HCT116 (cell line): ENCODE results near the gene STXBP5. TPM values are rescaled to one million over a fixed set of nuclear protein-coding genes. Genes with fewer than 3 reads are reported as not detected.

Experiments
- ATAC-seq: fragments of 200-7000 bp; cut with Tn5 transposase; 2 replicates; pipeline ENCODE4 v1.9.1; 2020; ENCODE audit warnings: mild to moderate bottlenecking, moderate library complexity
- BruUV-seq: library from RNA; stranded (reverse); fragments of 400-500 nt; replicated peaks from 2 replicates; lab custom pipeline; 2021; lab: Mats Ljungman, UMichigan
- CTCF ChIA-PET: fragments of 300-600 bp; sonication (Branson Sonifier 250); formaldehyde crosslinking; loops from one replicate; lab custom pipeline; 2021; ENCODE audit warnings: antibody characterized with exemption; lab: Charles Lee
- POLR2A ChIA-PET: fragments of 300-600, 350-600 bp; sonication (Branson Sonifier 250); formaldehyde crosslinking; loops from one replicate; lab custom pipeline; 2021; ENCODE audit warnings: antibody characterized with exemption; lab: Charles Lee
- RAD21 ChIA-PET, 2 experiments: fragments of 300-600 bp; sonication (Branson Sonifier 250); formaldehyde crosslinking; loops; one replicate each; lab custom pipeline; 2023; ENCODE audit warnings: low total read pairs in 2 of 2; ENCODE audit not compliant: uncharacterized antibody in 2 of 2, unreplicated experiment in 2 of 2, low non-redundant PET in 1 of 2; lab: Charles Lee
- DNase-seq: peaks from one replicate; pipeline ENCODE4 v3.0.0-alpha.2; 2010; ENCODE audit warnings: low read depth, low spot score
- H2AFZ ChIP-seq: fragments of 200-600 bp; shearing (Covaris generic), sonication (generic); 2 replicates; pipeline ENCODE4 v1.6.1; 2017; ENCODE audit warnings: low read depth, mixed run types, mixed read lengths, antibody characterized with exemption, low read length; ENCODE audit not compliant: poor library complexity, severe bottlenecking
- H3K27ac ChIP-seq: 2 replicates; pipeline ENCODE4 v1.5.1; 2012; ENCODE audit warnings: low read depth, low read length
- H3K27me3 ChIP-seq: fragments of 200-600 bp; sonication (generic); 2 replicates; pipeline ENCODE4 v1.6.1; 2016; ENCODE audit warnings: mixed run types, low read length, mixed read lengths; ENCODE audit not compliant: insufficient read depth
- H3K36me3 ChIP-seq, 2 experiments: fragments of 200-500 bp in 1 of 2; fragments of 200-600 bp in 1 of 2; sonication (Bioruptor generic) in 1 of 2; sonication (generic) in 1 of 2; 2 replicates each; pipeline versions ENCODE4 v1.5.1 to v1.6.1; 2014 to 2016; ENCODE audit warnings: low read length in 2 of 2, inconsistent platforms in 1 of 2, mixed read lengths in 1 of 2, mixed run types in 1 of 2; ENCODE audit not compliant: insufficient read depth in 2 of 2, control insufficient read depth in 1 of 2
- H3K4me1 ChIP-seq, 2 experiments: fragments of 200-600 bp in 1 of 2; sonication (generic) in 1 of 2; 2 replicates each; pipeline versions ENCODE4 v1.5.1 to v1.6.1; 2012 to 2017; ENCODE audit warnings: low read length in 2 of 2, inconsistent platforms in 1 of 2, mild to moderate bottlenecking in 1 of 2, mixed read lengths in 1 of 2, mixed run types in 1 of 2, moderate library complexity in 1 of 2; ENCODE audit not compliant: insufficient read depth in 2 of 2, control insufficient read depth in 1 of 2
- H3K4me2 ChIP-seq: fragments of 200-600 bp; sonication (generic); 2 replicates; pipeline ENCODE4 v1.6.1; 2017; ENCODE audit warnings: mixed run types, low read length, mixed read lengths
- H3K4me3 ChIP-seq, 2 experiments: fragments of 200-600 bp in 1 of 2; sonication (generic) in 1 of 2; replicated peaks in 1 of 2; 2 replicates each; pipeline ENCODE4 v1.5.1; 2011 to 2016; ENCODE audit warnings: low read length in 2 of 2, control low read depth in 1 of 2, low read depth in 1 of 2, mild to moderate bottlenecking in 1 of 2, mixed read lengths in 1 of 2, mixed run types in 1 of 2
- H3K79me2 ChIP-seq: fragments of 200-600 bp; sonication (generic); 2 replicates; pipeline ENCODE4 v1.6.1; 2017; ENCODE audit warnings: mild to moderate bottlenecking, mixed run types, low read length, moderate library complexity, mixed read lengths; ENCODE audit not compliant: insufficient read depth
- H3K9ac ChIP-seq: fragments of 200-600 bp; sonication (generic); 2 replicates; pipeline ENCODE4 v1.6.1; 2016; ENCODE audit warnings: low read length, mixed read lengths
- H3K9me2 ChIP-seq: fragments of 200-600 bp; sonication (generic), shearing (Covaris generic); 2 replicates; pipeline ENCODE4 v1.6.1; 2017; ENCODE audit warnings: mixed run types, mild to moderate bottlenecking, moderate library complexity; ENCODE audit not compliant: insufficient read depth
- H3K9me3 ChIP-seq, 2 experiments: fragments of 200-500 bp in 1 of 2; fragments of 200-600 bp in 1 of 2; sonication (Bioruptor generic) in 1 of 2; sonication (generic) in 1 of 2; 2 replicates each; pipeline ENCODE4 v1.6.1; 2014 to 2017; ENCODE audit warnings: low read length in 2 of 2, mixed read lengths in 2 of 2, inconsistent platforms in 1 of 2, low read depth in 1 of 2, mild to moderate bottlenecking in 1 of 2, mixed run types in 1 of 2, moderate library complexity in 1 of 2; ENCODE audit not compliant: control insufficient read depth in 1 of 2, insufficient read depth in 1 of 2
- H4K20me1 ChIP-seq: fragments of 200-600 bp; sonication (generic), shearing (Covaris generic); 2 replicates; pipeline ENCODE4 v1.6.1; 2017; ENCODE audit warnings: mixed run types, mild to moderate bottlenecking, moderate library complexity; ENCODE audit not compliant: insufficient read depth
- ATF3 ChIP-seq: IDR thresholded peaks from 2 replicates; pipeline ENCODE4 v1.6.1; 2012
- CEBPB ChIP-seq: IDR thresholded peaks from 2 replicates; pipeline ENCODE4 v1.6.1; 2012; ENCODE audit warnings: low read depth
- CTCF ChIP-seq, 3 experiments: fragments of 200-600 bp in 1 of 3; sonication (generic) in 1 of 3; IDR thresholded peaks in 2 of 3; conservative IDR thresholded peaks in 1 of 3; 2 replicates each; pipeline ENCODE4 v1.5.1; 2012 to 2017; ENCODE audit warnings: low read depth in 2 of 3, low read length in 2 of 3, antibody characterized with exemption in 1 of 3, borderline replicate concordance in 1 of 3, control low read depth in 1 of 3, mild to moderate bottlenecking in 1 of 3, mixed read lengths in 1 of 3, mixed run types in 1 of 3, moderate library complexity in 1 of 3; ENCODE audit not compliant: insufficient read depth in 1 of 3
- ELF1 ChIP-seq: IDR thresholded peaks from 2 replicates; pipeline ENCODE4 v1.6.1; 2012; ENCODE audit warnings: low read depth, borderline replicate concordance
- RAD21 ChIP-seq: IDR thresholded peaks from 2 replicates; pipeline ENCODE4 v1.6.1; 2012; ENCODE audit warnings: low read depth, mild to moderate bottlenecking
- ZFX ChIP-seq: fragments of 450-650 bp; IDR thresholded peaks from 2 replicates; pipeline ENCODE4 v1.6.1; 2017
- intact Hi-C: fragments of 100-400 bp; cut with micrococcal nuclease; formaldehyde crosslinking; loops from 2 replicates; pipeline ENCODE4 v1.10.0; 2022
- total RNA-seq: library from RNA; stranded (reverse); gene quantifications from one replicate; pipeline ENCODE4 v1.2.1, GENCODE V29; 2021; ENCODE audit not compliant: unreplicated experiment
- TF ChIP-seq, protein P1 (sequence below): IDR thresholded peaks from 2 replicates; pipeline ENCODE4 v1.6.1; 2011; ENCODE audit warnings: mild to moderate bottlenecking, low read length, moderate library complexity; ENCODE audit not compliant: insufficient replicate concordance; ENCODE audit errors: extremely low read depth

STXBP5 gene
- total RNA-seq, 1 experiment from 2014 or later, result 12.6 TPM

GRCh38 chr6:147283460-147283859 lies 79.2 kb downstream of the STXBP5 start:
- no peak for DNase-seq
- H3K27ac ChIP-seq, result no peak overlapping the region
- BruUV-seq, result no TSS peak
- no peaks in the 10 kb centered on the region for H3K79me2 ChIP-seq
- H3K36me3 ChIP-seq, result 0 out of 4 replicates have a peak, but pooled peaks cover 0 to 4% of the 10 kb centered on the region in 2 experiments
- H4K20me1 ChIP-seq, result no peaks in the 10 kb centered on the region
- intact Hi-C loops, result no loop called here
- H3K9me2 ChIP-seq, result no peaks in the 10 kb centered on the region
- H3K9ac ChIP-seq, result no peak overlapping the region
- H2AFZ ChIP-seq, result no peak overlapping the region
- no peaks in the 10 kb centered on the region for H3K9me3 ChIP-seq
- ATAC-seq, result no peak
- RAD21 ChIA-PET, result no interaction called here
- no peaks in the 10 kb centered on the region for H3K27me3 ChIP-seq
- peaks cover 2 to 10% of the 10 kb centered on the region in 2 experiments; a peak in 2 of 4 replicates for H3K4me1 ChIP-seq
- CTCF ChIA-PET, result interaction anchor here (1.5 kb wide), 1 partner anchor 381 kb away, joined by 3 read pairs; no protein-coding TSS in a partner anchor
- no peak overlapping the region for H3K4me3 ChIP-seq
- POLR2A ChIA-PET, result no interaction called here
- no peak overlapping the region for H3K4me2 ChIP-seq
- TF ChIP-seq, protein P1, sequence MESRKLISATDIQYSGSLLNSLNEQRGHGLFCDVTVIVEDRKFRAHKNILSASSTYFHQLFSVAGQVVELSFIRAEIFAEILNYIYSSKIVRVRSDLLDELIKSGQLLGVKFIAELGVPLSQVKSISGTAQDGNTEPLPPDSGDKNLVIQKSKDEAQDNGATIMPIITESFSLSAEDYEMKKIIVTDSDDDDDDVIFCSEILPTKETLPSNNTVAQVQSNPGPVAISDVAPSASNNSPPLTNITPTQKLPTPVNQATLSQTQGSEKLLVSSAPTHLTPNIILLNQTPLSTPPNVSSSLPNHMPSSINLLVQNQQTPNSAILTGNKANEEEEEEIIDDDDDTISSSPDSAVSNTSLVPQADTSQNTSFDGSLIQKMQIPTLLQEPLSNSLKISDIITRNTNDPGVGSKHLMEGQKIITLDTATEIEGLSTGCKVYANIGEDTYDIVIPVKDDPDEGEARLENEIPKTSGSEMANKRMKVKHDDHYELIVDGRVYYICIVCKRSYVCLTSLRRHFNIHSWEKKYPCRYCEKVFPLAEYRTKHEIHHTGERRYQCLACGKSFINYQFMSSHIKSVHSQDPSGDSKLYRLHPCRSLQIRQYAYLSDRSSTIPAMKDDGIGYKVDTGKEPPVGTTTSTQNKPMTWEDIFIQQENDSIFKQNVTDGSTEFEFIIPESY, result no peak
- TF ChIP-seq ATF3, result no peak
- TF ChIP-seq, all 23 proteins: peak for 0

DNA sequence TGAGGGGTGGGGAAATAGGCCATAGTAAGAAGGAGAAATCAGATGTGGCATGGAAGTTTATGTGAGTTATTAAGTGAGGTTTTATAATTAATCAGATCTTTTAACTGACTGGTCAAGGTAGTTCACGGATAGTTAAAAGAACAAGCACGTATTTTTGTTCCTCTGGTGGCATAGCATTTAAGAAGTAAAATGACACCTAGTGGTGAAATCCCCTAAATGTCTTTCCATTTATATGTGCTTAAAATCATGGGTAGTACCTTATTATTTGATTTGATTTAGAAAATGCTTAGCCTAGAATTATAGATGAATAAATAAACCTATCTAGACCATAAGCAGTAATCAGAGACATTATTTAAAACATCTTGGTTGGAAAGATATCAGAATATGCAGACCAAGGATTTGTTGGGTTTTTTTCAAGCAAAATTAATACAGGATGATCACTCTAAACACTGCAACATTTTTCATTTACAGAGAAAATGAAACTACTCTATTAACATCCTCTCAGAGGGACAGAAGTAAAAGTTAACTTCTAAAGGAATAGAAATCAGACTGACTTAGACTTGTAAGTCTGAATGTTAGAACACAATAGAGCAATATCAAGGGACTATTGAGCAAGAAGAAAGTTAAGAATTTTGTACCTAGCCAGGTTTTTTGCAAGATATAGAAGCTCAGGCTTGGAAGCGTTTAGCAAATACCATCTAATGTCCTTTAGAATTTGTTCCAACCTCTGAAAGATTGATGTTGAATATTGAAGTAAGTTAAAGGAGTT lies 81.1 kb downstream of the STXBP5 start:
- CTCF ChIA-PET, result interaction anchor here (0.8 kb wide), 1 partner anchor 13 kb away, joined by 3 read pairs; no protein-coding TSS in a partner anchor
- no peaks in the 10 kb centered on the region for H3K9me2 ChIP-seq
- H2AFZ ChIP-seq, result no peak overlapping the region
- RAD21 ChIA-PET, result no interaction called here
- POLR2A ChIA-PET, result no interaction called here
- DNase-seq (peak; percentile 34), ATAC-seq (peak; percentile 50; the same call in 1 of the 2 replicates)
- no TSS peak for BruUV-seq
- H3K4me1 ChIP-seq, result peaks cover 2 to 10% of the 10 kb centered on the region in 2 experiments; a peak in 2 of 4 replicates
- no peaks in the 10 kb centered on the region for H3K27me3 ChIP-seq
- no peaks in the 10 kb centered on the region for H3K9me3 ChIP-seq
- no peak overlapping the region for H3K9ac ChIP-seq
- intact Hi-C loops, result loop anchor here (1.0 to 2.0 kb wide), 2 partner anchors 383 to 428 kb away; no protein-coding TSS in a partner anchor
- no peak overlapping the region for H3K4me2 ChIP-seq
- H3K36me3 ChIP-seq, result no peaks in the 10 kb centered on the region
- TF ChIP-seq RAD21, result peak; percentile 62
- TF ChIP-seq CTCF (IDR thresholded peaks at IDR 0.05 in 2 of 3, conservative IDR thresholded peaks at IDR 0.05 in 1 of 3; ENCODE audit: borderline replicate concordance in 1 of 3, insufficient read depth in 1 of 3, low read depth in 2 of 3, low read length in 2 of 3), result peak; percentile 30 to 61 (median 48); a peak in 4 of 6 replicates
- peak; percentile 11; the same call in 1 of the 2 replicates for TF ChIP-seq CEBPB
- TF ChIP-seq ELF1, result no peak
- TF ChIP-seq ZFX, result no peak
- no peak overlapping the region for H3K27ac ChIP-seq
- H4K20me1 ChIP-seq, result no peaks in the 10 kb centered on the region
- no peaks in the 10 kb centered on the region for H3K79me2 ChIP-seq
- no peak overlapping the region for H3K4me3 ChIP-seq
